ENCODE data around the gene MANEAL. TPM values are rescaled to one million over a fixed set of nuclear protein-coding genes. Genes with fewer than 3 reads are reported as not detected.

Gene MANEAL
- total RNA-seq, 1 experiment from 2014 or later: 28.1 TPM

- no TSS peak for BruUV-seq (replicated peaks)
- Mint-ChIP-seq H3K9me3 (ENCODE audit: low read depth, unreplicated experiment) (no peaks in the 10 kb centered on the region), H3K36me3 (ENCODE audit: insufficient read depth, unreplicated experiment) (peaks cover 30% of the 10 kb centered on the region), H3K27me3 (ENCODE audit: unreplicated experiment) (no peaks in the 10 kb centered on the region), H3K27ac (ENCODE audit: unreplicated experiment) (no peak overlapping the region), H3K4me1 (ENCODE audit: low read depth, unreplicated experiment) (no peaks in the 10 kb centered on the region), H3K4me3 (ENCODE audit: low read depth, unreplicated experiment) (no peak overlapping the region)
- CTCF ChIA-PET: no interaction called here
- DNase-seq: no peak
- intact Hi-C loops (cut with micrococcal nuclease; ENCODE audit: unreplicated experiment): no loop called here
- TF ChIP-seq CTCF (IDR thresholded peaks at IDR 0.05; ENCODE audit: unreplicated experiment): no peak
Measured at GRCh38 chr1:37821481-37821880, 27.8 kb downstream of the MANEAL start.

- Mint-ChIP-seq H3K36me3 (ENCODE audit: insufficient read depth, unreplicated experiment) (peaks cover 22% of the 10 kb centered on the region), H3K4me1 (ENCODE audit: low read depth, unreplicated experiment) (no peaks in the 10 kb centered on the region), H3K9me3 (ENCODE audit: low read depth, unreplicated experiment) (no peaks in the 10 kb centered on the region), H3K4me3 (ENCODE audit: low read depth, unreplicated experiment) (no peak overlapping the region), H3K27me3 (ENCODE audit: unreplicated experiment) (no peaks in the 10 kb centered on the region), H3K27ac (ENCODE audit: unreplicated experiment) (no peak overlapping the region)
- TF ChIP-seq CTCF (IDR thresholded peaks at IDR 0.05; ENCODE audit: unreplicated experiment): no peak
- intact Hi-C loops (cut with micrococcal nuclease; ENCODE audit: unreplicated experiment): no loop called here
- CTCF ChIA-PET: no interaction called here
- DNase-seq: no peak
- BruUV-seq (replicated peaks): no TSS peak
Measured at GRCh38 chr1:37822906-37823815, 29.5 kb downstream of the MANEAL start.

GRCh38 chr1:37824001-37824400 lies 30.4 kb downstream of the MANEAL start:
- CTCF ChIA-PET: no interaction called here
- Mint-ChIP-seq H3K9me3 (ENCODE audit: low read depth, unreplicated experiment) (no peaks in the 10 kb centered on the region), H3K27ac (ENCODE audit: unreplicated experiment) (no peak overlapping the region), H3K36me3 (ENCODE audit: insufficient read depth, unreplicated experiment) (peaks cover 16% of the 10 kb centered on the region), H3K27me3 (ENCODE audit: unreplicated experiment) (no peaks in the 10 kb centered on the region), H3K4me1 (ENCODE audit: low read depth, unreplicated experiment) (no peaks in the 10 kb centered on the region), H3K4me3 (ENCODE audit: low read depth, unreplicated experiment) (no peak overlapping the region)
- DNase-seq: no peak
- TF ChIP-seq CTCF (IDR thresholded peaks at IDR 0.05; ENCODE audit: unreplicated experiment): no peak
- intact Hi-C loops (cut with micrococcal nuclease; ENCODE audit: unreplicated experiment): no loop called here
- no TSS peak for BruUV-seq (replicated peaks)

- Mint-ChIP-seq H3K4me3 (ENCODE audit: low read depth, unreplicated experiment) (no peak overlapping the region), H3K4me1 (ENCODE audit: low read depth, unreplicated experiment) (no peaks in the 10 kb centered on the region), H3K36me3 (ENCODE audit: insufficient read depth, unreplicated experiment) (peaks cover 16% of the 10 kb centered on the region), H3K27ac (ENCODE audit: unreplicated experiment) (no peak overlapping the region), H3K27me3 (ENCODE audit: unreplicated experiment) (no peaks in the 10 kb centered on the region), H3K9me3 (ENCODE audit: low read depth, unreplicated experiment) (no peaks in the 10 kb centered on the region)
- TF ChIP-seq CTCF (IDR thresholded peaks at IDR 0.05; ENCODE audit: unreplicated experiment): no peak
- no TSS peak for BruUV-seq (replicated peaks)
- DNase-seq: no peak
- CTCF ChIA-PET: no interaction called here
- intact Hi-C loops (cut with micrococcal nuclease; ENCODE audit: unreplicated experiment): no loop called here
Measured at GRCh38 chr1:37825506-37825905, 31.9 kb downstream of the MANEAL start.
